GM18508 (cell line): ENCODE data around the gene CYP19A1.
"Not testable (repeated sequence)": the region's sequence is repeated elsewhere in the genome, so short reads cannot be mapped to it uniquely, and the experiment has no call there.

ENCODE experiments used
- ATAC-seq: cut with Tn5 transposase; IDR thresholded peaks from one replicate; pipeline ENCODE4 v1.9.1; 2021; ENCODE audit warnings: moderate number of reproducible peaks; ENCODE audit not compliant: insufficient read depth, unreplicated experiment

Gene CYP19A1

DNA sequence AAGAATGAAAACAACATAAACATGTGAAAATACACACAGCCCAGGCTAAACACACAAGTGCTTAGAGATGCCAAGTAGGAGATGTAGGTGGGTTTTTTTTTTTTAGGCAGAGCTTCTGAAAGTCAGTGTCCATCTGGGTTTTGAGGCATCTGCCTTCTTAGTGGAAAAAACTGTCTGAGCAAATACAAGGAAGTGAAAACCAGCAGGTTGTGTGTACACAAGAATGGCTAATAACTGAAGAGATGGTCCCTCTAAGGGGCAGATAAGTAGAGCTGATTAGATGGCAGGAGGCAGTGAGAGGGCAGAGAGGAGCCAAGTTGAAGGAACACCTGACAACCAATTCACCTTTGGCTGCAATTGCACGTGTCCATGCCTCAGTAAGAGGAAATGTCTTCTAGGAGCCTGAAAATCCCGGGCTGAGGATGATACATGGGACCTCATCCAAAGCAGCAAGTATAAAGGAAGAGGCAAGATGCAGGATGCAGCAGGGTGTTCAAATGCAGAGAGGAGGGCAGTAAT is 34.9 kb downstream of the CYP19A1 start:
- no peak for ATAC-seq

DNA sequence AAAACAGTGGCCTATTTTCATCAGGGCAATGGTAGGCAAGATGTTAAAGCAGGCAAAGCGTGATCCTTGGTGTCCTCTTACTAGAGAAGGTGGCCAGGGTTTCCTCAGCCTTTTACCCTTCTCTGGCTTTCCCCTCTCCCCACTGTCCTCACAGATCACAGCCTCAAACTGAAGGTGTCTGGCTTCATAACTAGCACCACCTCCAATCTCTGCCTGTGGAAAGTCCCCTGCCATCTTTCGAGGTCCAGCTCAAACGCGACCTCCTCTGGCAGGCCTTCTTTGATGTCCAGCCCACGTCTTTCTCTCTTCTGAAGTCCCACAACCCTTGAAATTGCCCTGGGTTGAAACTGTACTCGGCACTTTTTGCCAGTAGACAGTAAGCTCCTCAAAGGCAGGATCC is 35.9 kb downstream of the CYP19A1 start:
- no peak for ATAC-seq

DNA sequence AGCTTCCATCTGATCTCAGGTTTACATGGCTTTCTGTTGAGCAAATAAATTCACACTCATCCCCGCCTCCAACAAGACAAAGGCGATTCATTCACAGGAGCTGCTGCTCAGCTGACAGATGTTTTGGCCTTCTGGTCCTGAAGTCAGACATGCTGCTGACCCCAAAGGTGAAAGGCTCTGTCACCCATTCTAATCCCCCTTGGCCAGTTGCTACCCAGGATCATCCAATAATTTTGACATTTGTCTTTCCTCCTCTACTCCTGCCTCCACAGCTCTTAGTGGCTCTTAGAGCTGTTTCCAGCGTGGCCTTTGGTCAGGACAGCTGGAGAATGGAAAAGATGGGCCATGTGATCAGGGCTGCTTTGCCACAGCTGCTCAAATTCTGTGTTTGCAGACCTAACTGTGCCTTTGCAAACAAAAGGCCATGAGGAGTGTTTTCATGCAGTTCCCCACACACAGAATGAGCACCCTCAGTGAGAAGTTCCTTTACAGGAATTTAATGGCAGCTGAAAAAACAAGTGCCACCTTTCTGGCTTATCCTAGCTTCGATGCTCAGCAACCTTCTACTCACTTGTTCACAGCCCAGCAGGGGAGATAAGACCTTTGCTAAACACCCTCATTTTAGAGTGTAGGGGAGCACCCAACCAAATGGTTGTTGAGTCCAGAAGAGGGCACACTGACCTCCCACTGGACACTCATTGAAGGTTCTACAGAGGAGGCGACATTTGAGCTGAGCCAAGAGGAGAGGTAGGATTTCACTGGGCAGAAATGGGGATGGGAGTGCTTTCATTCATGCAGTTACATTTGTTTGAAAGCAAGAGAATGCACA is 39.0 kb downstream of the CYP19A1 start:
- ATAC-seq = no peak

DNA sequence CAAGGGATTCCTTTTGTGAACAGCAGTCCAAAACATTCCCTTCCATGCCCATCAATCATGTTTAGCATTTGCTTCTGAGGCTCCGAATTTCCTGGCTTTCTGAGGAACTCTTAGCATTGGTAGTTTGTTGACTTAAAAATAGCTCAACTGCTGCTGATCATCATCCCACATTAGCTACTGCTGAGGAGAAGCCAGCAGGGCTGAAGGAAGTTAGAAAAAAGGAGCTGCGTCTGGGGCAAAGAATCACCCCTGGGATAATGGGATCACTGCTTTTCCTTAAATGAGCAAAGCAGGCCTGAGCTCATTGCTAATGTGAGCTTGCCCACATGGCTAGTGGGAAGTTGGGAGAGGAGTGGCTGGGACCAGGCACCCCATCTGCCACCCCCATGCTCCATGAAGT is 39.8 kb downstream of the CYP19A1 start:
- ATAC-seq = no peak

DNA sequence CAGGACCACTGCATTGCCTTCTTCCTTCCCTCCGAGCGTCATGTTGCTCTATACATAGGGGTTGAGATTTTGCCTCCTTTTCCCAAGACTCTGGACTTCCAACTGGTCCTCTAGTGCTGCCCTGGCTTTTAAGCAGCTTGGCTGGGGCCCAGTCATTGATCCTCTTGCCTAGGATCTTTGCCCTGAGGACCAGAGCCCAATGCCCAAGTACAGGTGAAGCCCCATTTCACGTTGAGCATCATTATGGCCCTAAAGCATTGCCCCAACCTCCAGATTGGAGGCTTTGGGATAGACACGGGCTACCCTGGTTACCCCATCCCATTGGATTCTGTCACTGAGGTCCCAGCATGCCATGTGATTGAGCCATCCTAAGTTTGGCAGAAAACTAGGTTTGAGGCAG is 47.7 kb downstream of the CYP19A1 start:
- no peak for ATAC-seq

DNA sequence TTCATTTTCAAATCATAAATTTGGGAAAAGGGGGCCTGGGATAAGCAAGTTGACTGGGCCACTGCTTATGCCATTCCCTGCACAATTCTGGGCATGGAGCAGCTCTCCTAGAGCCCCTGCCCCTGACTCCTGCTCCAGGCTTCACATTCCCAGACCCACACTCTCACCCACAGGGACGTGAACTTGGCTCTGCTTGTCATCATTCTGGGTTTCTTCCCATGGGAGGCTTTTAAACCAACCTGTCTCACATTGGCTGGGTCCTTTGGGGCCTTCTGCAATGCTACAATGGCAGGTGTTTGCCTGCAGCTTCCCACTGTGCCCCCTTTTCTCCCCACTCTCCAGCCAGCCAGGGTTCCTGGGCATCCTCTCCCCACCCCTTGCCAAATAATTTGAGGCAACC is 49.1 kb downstream of the CYP19A1 start:
- no peak for ATAC-seq

DNA sequence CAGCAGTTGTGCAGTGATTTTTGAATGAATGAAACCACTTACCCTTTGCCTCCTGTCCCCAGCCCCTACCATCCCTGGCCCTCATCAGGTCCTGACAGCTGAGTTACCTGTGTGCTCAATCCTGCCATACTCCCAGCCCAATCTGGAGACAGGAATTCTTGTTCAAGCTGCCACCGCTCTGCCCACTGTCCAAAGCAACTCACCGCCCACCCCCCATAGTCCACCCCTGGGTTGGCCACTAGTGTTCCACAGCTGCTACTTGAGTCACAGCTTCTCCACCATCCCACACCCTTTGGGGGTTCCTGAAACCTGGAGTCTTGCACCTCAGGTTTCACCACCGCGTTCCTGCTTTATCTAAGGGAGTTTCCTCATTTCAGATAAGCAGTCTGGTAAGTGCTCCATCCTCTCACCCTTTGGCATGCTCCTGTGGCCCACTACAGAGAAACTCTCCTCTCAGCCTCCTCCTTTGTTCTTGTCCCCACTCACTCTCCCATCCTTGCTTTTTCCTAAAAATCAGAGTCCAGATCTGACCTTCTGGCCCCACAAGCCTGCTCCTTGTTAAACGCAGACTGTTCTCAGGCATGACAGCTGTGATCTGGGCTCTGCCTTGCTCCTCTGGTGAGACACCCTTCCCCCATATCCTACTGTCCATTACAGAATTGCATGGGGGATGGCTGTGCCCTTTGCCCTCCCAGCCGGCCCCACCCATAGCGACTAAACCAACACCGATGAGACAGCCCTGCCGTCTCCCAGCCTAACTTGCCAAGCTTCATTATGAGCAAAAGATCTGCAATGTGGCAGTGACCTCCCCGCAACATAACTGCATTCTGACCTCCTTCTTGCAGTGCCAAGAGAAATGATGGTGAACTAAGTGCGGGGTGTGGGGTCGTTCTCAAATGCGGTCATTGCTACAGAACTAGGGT is 50.0 kb downstream of the CYP19A1 start:
- no peak for ATAC-seq

DNA sequence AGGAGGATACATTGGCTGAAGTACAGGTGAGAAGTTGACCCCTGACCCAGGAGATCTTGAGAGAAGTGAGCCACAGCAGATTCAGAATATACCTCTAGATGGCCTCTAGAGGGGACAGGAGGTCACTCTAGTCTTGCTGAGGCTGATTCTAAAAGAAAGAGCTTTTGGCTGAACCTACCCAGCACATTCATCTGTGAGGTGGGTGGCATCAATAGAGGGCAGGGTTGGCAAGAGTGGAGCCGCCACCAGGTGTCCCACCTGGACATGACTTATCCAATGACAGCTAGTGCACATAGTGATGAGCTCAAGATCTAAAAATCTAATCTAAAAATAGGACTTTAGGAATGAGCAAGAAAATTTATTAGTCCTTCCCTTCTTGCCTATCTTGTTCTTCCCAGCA is 51.6 kb downstream of the CYP19A1 start:
- no peak for ATAC-seq

DNA sequence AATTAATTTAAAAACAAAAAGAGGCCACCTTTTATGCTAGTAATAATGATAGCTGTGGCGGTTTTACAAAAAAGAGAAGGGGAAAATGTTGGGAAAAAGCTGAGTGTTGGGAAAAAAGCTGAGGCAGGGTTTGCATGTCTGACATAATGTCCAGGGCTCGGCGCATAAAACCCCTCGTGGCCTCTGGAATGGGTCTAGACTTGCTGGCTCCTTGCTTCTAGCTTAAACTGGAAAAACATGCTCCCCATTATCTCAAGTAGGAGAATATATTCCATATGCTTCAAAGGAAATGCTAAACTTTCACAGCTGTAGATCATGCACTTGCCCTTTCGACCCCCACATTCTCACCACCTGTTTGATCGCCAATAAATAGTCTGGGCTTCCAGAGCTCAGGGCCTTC is 53.0 kb downstream of the CYP19A1 start:
- no peak for ATAC-seq

DNA sequence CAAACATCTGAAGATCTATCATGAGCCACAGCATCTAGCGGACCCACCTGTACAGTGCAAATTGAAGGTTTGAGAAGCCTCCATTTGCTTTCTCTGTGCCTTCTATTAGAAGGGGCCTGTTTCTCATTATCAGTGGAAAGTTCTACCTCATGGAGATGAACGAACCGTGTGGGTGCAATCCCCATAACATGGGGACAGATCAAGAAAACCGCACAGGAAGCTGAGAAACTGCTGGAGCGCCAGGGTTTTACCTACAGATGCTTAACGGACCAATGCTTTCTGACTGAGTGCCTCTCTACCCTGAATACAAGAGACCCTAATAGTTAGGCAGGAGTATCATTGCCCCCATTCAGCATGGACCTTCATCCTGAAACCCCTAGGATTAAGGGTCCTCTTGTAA is 53.5 kb downstream of the CYP19A1 start:
- ATAC-seq = no peak

DNA sequence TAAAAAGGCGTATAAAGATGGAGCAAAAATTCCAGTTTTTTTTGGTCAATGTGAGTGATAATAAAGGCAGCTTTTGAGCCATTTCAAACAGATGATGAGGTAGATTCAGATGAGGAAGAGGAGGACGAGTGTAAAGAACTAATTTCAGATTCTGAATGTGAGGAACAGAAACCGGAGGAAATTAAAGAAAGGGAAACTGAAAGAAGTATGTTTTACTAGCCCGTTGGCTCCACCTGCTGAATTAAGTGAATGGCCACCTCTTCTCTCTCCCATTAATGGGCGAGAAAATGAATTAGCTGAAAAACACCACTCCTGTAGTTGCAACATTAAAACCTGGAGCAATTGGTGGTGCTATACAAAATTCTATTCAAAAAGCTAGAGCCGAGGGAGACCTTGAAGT is 55.4 kb downstream of the CYP19A1 start:
- ATAC-seq = no peak

DNA sequence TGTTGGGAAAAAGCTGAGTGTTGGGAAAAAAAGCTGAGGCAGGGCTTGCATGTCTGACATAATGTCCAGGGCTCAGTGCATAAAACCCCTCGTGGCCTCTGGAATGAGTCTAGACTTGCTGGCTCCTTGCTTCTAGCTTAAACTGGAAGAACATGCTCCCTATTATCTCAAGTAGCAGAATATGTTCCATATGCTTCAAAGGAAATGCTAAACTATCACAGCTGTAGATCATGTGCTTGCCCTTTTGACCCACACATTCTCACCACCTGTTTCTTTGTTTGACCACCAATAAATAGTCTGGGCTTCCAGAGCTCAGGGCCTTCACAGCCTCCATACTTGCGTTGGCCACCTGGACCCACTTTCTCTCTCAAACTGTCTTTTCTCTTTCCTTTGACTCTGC is 56.2 kb downstream of the CYP19A1 start:
- ATAC-seq = not testable (repeated sequence)

DNA sequence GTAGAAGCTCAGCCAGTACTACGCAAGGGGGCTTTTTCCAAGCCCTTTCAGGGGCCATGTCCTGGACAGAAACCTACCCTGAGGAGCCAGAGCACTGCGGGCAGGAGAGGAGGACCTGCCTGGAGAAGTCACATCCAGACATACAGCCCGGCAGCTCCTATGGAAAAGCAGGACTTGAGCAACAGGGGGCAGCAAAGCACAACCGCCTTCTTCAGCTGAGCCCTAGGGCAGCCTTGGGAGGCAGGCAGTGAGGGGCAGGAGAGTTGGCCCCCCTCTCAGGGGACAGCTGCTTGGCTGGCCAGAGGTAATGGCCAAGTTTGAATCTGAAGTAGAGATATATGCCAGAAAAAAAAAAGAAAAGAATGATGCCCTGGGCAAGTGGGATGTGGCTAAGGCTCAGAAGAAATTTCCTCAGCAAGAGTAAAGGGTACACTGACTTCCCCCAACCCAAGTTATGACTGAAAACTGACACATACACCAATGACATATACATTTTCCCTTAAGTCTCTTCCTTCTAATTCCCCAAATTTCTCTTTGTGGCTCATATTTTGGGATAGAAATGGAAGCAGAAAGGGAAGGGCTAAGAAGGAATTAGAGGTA is 56.9 kb downstream of the CYP19A1 start:
- ATAC-seq = no peak

DNA sequence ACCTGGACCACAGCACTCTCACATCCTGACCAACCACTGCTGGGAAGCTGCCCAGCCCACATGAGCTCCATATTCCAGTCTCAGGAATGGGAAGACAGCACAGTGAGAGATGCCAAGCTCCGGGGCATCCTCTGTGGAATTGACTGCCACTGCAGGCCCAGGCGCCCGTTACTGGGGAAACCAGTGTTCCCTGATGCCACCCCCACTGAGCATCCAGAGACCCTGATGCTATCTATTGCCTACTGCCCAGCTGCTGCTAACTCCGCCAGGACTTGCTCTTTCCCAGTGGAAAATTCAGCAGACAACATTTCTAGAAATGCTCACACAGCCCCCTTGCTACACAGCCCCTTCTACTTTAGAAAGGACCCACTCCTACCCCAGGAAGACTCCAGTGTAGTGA is 57.6 kb downstream of the CYP19A1 start:
- ATAC-seq = no peak

DNA sequence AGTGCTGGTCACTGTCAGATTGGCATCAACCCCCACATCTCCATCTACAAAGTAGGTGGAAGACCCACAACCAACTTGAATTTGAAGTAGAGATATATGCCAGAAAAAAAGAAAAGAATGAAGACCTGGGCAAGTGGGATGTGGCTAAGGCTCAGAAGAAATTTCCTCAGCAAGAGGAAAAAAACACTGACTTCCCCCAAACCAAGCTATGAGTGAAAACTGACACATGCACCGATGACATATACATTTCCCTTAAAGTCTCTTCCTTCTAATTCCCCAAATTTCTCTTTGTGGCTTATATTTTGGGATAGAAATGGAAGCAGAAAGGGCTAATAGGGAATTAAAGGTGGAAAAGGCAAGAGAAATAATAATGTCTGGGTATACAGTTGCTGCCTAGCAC is 59.0 kb downstream of the CYP19A1 start:
- no peak for ATAC-seq

DNA sequence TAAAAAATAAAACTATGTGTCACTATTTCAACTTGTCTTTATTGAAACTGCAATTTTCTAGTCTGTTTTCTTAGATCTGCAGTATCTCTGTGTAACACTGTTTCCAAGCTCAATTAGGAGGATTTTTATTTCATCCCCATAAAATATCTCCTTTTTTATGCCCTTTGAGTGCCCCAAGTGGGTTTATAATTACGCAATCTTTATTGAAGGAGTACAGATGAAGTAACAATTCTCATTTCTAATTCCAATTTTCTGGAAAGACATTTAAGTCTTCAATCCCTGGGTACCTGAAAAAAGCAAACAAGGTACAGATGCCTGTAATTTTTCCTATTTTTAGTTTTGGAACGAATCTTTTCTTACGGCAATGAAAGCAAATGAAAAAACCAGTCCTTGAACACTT is 61.3 kb downstream of the CYP19A1 start:
- ATAC-seq = no peak

DNA sequence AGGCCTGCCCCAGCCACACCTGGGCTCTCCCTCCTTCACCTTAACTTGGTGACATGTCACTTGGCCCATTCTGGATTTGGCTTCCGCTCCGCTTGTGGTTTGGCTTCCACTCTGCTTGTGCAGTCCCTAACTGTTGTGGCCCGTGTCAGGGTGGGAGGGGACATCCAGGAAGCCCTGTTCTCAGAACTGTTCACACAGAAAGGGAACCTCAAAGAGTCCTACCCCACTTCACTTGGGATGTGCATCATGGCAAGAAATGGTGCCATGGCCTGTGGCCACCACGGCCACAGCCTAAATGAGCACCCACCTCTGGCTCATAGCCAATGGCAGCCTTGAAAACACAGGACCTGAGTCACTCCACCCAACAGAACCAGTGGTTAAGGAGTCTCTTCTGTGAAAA is 63.4 kb downstream of the CYP19A1 start:
- ATAC-seq = no peak

DNA sequence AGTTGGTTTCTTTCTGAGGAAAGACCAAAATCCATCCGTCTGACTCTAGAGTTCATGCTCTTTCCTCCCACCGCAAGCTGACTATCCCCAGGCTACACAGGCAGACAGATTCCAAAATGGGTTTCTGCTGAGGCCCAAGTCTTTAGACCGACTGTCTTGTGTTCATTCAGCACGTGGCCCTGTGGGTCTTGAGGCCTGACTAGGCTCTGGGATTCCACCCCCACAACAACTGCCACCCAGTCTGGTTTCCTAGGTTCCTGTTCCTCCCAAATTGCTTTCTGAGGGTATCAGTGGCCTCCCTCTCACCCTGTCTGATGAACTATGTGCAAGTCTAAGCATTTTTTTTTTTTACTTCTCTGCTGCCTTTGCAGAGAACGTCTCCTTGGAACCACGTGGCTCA is 67.7 kb downstream of the CYP19A1 start:
- no peak for ATAC-seq

DNA sequence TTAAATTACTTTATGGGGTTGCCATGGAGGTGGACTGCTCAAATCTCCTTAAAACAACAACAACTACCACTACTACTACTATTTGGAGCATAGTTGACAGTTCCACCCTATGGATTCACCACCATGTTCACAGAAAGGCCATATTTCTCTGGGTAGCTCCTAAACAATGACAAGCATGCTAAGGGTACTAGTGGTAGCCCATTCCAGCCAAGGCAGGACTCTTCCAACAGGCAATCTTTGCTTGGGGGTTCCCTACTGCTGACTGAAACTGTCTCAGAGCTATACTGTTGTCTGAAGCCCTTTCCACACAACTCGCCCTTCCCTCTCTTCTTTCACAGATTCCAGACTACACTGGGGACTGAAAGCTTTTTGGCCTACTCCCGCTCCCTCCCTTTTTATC is 68.9 kb downstream of the CYP19A1 start:
- ATAC-seq = no peak

DNA sequence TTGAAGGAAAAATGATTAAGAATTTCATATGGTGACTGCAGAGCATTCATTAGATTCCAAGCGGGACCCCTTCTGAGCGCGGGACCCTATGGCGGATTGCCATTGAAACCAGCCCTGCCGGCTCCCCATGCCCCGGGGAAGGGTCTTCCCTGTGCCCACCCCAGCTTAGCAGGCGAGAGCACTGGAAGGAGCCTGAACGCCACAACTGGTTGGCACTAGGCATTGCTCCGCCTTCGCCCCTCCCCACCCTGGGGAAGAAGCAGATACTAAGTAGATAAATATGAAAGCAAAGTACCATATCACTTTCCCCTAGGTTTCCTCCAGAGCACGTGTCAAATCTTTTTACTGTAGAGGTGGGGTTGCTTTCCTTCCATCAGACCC is 70.7 kb downstream of the CYP19A1 start:
- no peak for ATAC-seq
